ENCODE measurements around the gene N4BP3.

N4BP3 gene

GRCh38 chr5:178093134-178093533 is 20.2 kb upstream of the N4BP3 start:
- DNase-seq (ENCODE audit: low read depth): no peak
- no peak for TF ChIP-seq POLR2A (IDR thresholded peaks at IDR 0.05; ENCODE audit: extremely low read depth, insufficient read length)
- TF ChIP-seq MYC (IDR thresholded peaks at IDR 0.05; ENCODE audit: low read depth, low read length): no peak
- TF ChIP-seq MAX (IDR thresholded peaks at IDR 0.05; ENCODE audit: low read depth, low read length): no peak
- no peak for TF ChIP-seq CTCF (IDR thresholded peaks at IDR 0.05; ENCODE audit: low read depth, low read length)
- no peak overlapping the region for H3K4me3 ChIP-seq (ENCODE audit: low read depth, low read length)

GRCh38 chr5:178094345-178094744 is 19.0 kb upstream of the N4BP3 start:
- no peak for DNase-seq (ENCODE audit: low read depth)
- H3K4me3 ChIP-seq (ENCODE audit: low read depth, low read length): no peak overlapping the region
- TF ChIP-seq MAX (IDR thresholded peaks at IDR 0.05; ENCODE audit: low read depth, low read length): no peak
- no peak for TF ChIP-seq CTCF (IDR thresholded peaks at IDR 0.05; ENCODE audit: low read depth, low read length)
- no peak for TF ChIP-seq MYC (IDR thresholded peaks at IDR 0.05; ENCODE audit: low read depth, low read length)
- no peak for TF ChIP-seq POLR2A (IDR thresholded peaks at IDR 0.05; ENCODE audit: extremely low read depth, insufficient read length)

- DNase-seq (ENCODE audit: low read depth): no peak
- TF ChIP-seq POLR2A (IDR thresholded peaks at IDR 0.05; ENCODE audit: extremely low read depth, insufficient read length): no peak
- no peak for TF ChIP-seq MAX (IDR thresholded peaks at IDR 0.05; ENCODE audit: low read depth, low read length)
- no peak for TF ChIP-seq MYC (IDR thresholded peaks at IDR 0.05; ENCODE audit: low read depth, low read length)
- TF ChIP-seq CTCF (IDR thresholded peaks at IDR 0.05; ENCODE audit: low read depth, low read length): no peak
- H3K4me3 ChIP-seq (ENCODE audit: low read depth, low read length): no peak overlapping the region
These were observed 14.6 kb upstream of the N4BP3 start for GRCh38 chr5:178098685-178099084.

- H3K4me3 ChIP-seq (ENCODE audit: low read depth, low read length): no peak overlapping the region
- no peak for TF ChIP-seq MAX (IDR thresholded peaks at IDR 0.05; ENCODE audit: low read depth, low read length)
- no peak for TF ChIP-seq POLR2A (IDR thresholded peaks at IDR 0.05; ENCODE audit: extremely low read depth, insufficient read length)
- no peak for TF ChIP-seq CTCF (IDR thresholded peaks at IDR 0.05; ENCODE audit: low read depth, low read length)
- no peak for TF ChIP-seq MYC (IDR thresholded peaks at IDR 0.05; ENCODE audit: low read depth, low read length)
- no peak for DNase-seq (ENCODE audit: low read depth)
These were observed 9.7 kb upstream of the N4BP3 start for GRCh38 chr5:178103612-178104011.

GRCh38 chr5:178104492-178104891 is 8.8 kb upstream of the N4BP3 start:
- TF ChIP-seq CTCF (IDR thresholded peaks at IDR 0.05; ENCODE audit: low read depth, low read length) (no peak), MAX (IDR thresholded peaks at IDR 0.05; ENCODE audit: low read depth, low read length) (no peak)
- no peak for DNase-seq (ENCODE audit: low read depth)
- no peak overlapping the region for H3K4me3 ChIP-seq (ENCODE audit: low read depth, low read length)

GRCh38 chr5:178106086-178106485 is 7.2 kb upstream of the N4BP3 start:
- TF ChIP-seq MAX (IDR thresholded peaks at IDR 0.05; ENCODE audit: low read depth, low read length): no peak
- no peak for TF ChIP-seq CTCF (IDR thresholded peaks at IDR 0.05; ENCODE audit: low read depth, low read length)
- DNase-seq (ENCODE audit: low read depth): no peak
- no peak overlapping the region for H3K4me3 ChIP-seq (ENCODE audit: low read depth, low read length)

Data from NB4 (cell line).